D341Med (cell line): ENCODE data around the gene ITIH4.
"Not testable (repeated sequence)": the region's sequence is repeated elsewhere in the genome, so short reads cannot be mapped to it uniquely, and the experiment has no call there.

Source experiments
- DNase-seq: peaks from one replicate; pipeline ENCODE4 v3.0.0; 2012; ENCODE audit warnings: low spot score

Gene ITIH4

GRCh38 chr3:52783211-52783555 is 47.3 kb downstream of the ITIH4 start:
- no peak for DNase-seq

GRCh38 chr3:52782412-52783210 is 47.9 kb downstream of the ITIH4 start:
- no peak for DNase-seq

GRCh38 chr3:52781741-52782140 is 48.7 kb downstream of the ITIH4 start:
- DNase-seq = no peak

- DNase-seq = no peak
Observed at GRCh38 chr3:52779837-52780585, 50.5 kb downstream of the ITIH4 start.

GRCh38 chr3:52779011-52779836 is 51.2 kb downstream of the ITIH4 start:
- no peak for DNase-seq

- no peak for DNase-seq
Observed at GRCh38 chr3:52777959-52778805, 52.3 kb downstream of the ITIH4 start.

DNA sequence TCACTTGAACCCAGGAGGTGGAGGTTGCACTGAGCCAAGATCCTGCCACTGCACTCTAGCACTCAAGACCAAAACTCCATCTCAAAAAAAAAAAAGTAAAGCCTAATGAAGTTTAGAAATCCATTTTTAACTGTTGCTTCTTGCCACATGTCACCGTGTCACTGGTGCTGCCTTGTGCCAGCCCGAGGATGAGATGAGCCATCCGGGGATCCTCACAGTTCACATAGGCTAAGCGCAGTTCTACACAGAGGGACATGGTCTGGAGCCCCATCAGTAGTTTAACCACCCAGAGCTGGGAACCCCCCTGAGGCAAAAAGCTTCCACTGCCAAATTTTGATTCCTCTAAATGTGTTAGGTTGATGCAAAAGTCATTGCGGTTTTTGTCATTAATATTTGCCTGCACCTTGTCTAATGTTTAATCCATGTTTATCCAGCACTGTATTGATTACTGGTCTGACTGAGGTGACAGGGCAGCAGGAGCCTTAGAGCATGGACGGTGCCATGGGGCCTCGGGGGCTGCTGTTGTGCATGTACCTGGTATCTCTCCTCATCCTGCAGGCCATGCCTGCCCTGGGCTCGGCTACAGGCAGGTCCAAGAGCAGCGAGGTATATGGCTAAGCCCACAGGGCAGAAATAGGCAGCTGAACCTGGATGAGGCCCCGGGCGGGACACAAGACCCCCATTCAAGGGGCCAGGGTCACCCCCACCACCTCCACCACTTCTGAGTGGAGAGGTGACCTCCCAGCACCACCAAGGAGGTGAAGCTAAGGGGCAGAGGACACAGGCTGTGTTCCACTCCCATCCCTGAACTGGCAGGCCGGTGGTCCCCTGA is 53.1 kb downstream of the ITIH4 start, which contains the start of gene ITIH1:
TSS of gene ITIH1 (plus strand) at position 473 of the 832 bp plus-strand sequence. CDS start at position 490, 17 bp downstream.
- peak; percentile 17 for DNase-seq

- DNase-seq = not testable (repeated sequence)
Observed at GRCh38 chr3:52776486-52776885, 54.0 kb downstream of the ITIH4 start.

- no peak for DNase-seq
Observed at GRCh38 chr3:52775877-52776276, 54.6 kb downstream of the ITIH4 start.

- DNase-seq = no peak
Observed at GRCh38 chr3:52774901-52775864, 55.3 kb downstream of the ITIH4 start.

DNA sequence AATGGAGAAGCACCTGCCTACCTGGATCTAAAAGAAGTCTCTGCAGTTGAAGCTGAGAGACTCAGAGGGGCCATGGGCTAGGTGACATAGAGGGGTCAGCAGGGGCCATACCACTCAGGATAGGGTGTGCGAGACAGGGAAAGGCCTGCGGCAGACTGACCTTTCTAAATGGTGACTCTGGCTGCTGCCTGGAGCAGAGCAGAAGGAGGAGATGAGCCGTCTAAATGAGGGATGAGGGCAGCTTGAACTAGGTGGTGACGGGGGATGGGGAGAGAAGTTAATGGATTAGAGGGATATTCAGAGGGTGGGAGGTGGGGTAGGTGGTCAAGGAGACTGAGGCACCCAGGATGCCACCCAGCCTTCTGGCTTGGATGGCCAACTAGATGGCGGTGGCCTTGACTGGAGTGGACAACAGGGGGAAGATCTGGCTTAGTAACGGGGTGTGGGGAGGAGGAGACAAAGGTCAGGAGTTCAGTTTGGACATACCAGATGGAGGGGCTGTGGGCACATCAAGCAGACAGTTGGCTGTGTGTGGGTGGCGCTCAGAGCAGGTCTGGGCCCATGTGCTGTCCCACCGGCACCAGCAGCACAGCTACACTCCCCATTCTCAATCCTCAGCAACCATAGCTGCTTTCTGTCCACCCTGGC is 56.3 kb downstream of the ITIH4 start:
- no peak for DNase-seq

- no peak for DNase-seq
Observed at GRCh38 chr3:52773361-52774065, 57.0 kb downstream of the ITIH4 start.

GRCh38 chr3:52771702-52772101 is 58.8 kb downstream of the ITIH4 start:
- DNase-seq = no peak

- peak; percentile 30 for DNase-seq
Observed at GRCh38 chr3:52771334-52771681, 59.2 kb downstream of the ITIH4 start.

DNA sequence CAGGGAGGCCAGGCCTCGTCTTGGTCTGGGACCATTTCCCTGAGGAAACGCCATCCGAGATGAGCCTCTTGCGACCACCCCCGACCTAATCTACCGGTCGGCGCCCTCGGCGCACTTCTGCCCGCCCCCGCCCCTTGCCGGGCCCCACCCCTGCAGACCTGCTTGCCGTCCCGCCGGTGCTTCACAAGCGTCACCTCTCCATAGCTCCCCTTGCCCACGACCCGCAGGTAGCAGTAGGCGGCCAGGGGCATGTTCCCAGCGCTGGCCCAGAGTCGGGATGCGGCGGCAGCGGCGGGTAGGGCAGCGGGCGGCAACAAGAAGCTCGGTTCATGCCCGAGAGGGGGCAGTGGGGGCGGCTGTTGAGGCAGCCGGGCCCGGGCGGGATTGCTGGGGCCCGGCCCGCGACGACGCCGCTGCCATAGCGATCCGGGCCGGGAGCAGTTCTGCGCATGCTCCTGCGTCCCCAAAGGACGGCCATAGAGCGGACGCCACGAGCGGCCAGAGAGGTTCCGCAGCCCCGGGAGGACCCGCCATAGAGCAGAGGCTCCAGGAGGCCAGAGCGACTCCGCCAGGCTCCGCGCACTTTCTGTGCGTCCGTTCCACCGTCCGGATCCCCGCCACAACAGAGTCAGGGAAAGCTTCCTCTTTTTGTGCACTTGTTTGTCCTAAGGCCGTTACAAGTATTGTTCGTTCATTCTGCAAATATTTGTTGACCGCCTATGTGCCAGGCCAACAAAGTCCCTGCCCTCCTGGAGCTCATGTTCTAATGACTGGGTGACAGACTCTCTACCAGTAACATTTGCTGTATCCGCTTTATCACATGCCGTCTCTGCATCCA is 59.8 kb downstream of the ITIH4 start, which contains the start of gene NEK4:
TSS of gene NEK4 (minus strand) at position 445 of the 838 bp plus-strand sequence. CDS start at position 251, 194 bp downstream.
- DNase-seq = peak; percentile 98

- DNase-seq = peak; percentile 29
Observed at GRCh38 chr3:52769786-52770455, 60.6 kb downstream of the ITIH4 start.

- DNase-seq = no peak
Observed at GRCh38 chr3:52763466-52763865, 67.0 kb downstream of the ITIH4 start.
